GM12865 (cell line): ENCODE data around the gene RAP1GAP.

Source experiments
- DNase-seq: peaks from one replicate; pipeline ENCODE4 v3.0.0; 2010; ENCODE audit warnings: low read depth
- H3K4me3 ChIP-seq: 2 replicates; pipeline ENCODE4 v1.5.1; 2011; ENCODE audit warnings: mild to moderate bottlenecking, low read depth, low read length, control low read depth
- CTCF ChIP-seq: IDR thresholded peaks from 2 replicates; pipeline ENCODE4 v1.5.1; 2011; ENCODE audit warnings: low read length, control low read depth, low read depth, inconsistent platforms; ENCODE audit not compliant: insufficient read depth; ENCODE audit errors: missing control alignments

The RAP1GAP gene

GRCh38 chr1:21608798-21609197 lies 60.4 kb downstream of the RAP1GAP start:
- no peak overlapping the region for H3K4me3 ChIP-seq
- DNase-seq: no peak
- no peak for TF ChIP-seq CTCF

GRCh38 chr1:21607549-21608529 lies 61.3 kb downstream of the RAP1GAP start:
- no peak overlapping the region for H3K4me3 ChIP-seq
- no peak for TF ChIP-seq CTCF
- peak; percentile 85 for DNase-seq

- TF ChIP-seq CTCF: no peak
- H3K4me3 ChIP-seq: no peak overlapping the region
- no peak for DNase-seq
Observed at GRCh38 chr1:21605964-21606705, 63.0 kb downstream of the RAP1GAP start.

- no peak for DNase-seq
- peak; percentile 2 for TF ChIP-seq CTCF
- H3K4me3 ChIP-seq: no peak overlapping the region
Observed at GRCh38 chr1:21605012-21605715, 64.0 kb downstream of the RAP1GAP start.

- no peak for TF ChIP-seq CTCF
Observed at GRCh38 chr1:21604208-21604957, 64.8 kb downstream of the RAP1GAP start.

More at GRCh38 chr1:21604208-21604957, 64.8 kb downstream of the RAP1GAP start:
- no peak overlapping the region for H3K4me3 ChIP-seq
- no peak for DNase-seq
